MM.1S (cell line): ENCODE results near the gene ZNF516.

Experiments used
- EZH2 ChIP-seq: fragments of 300-600 bp; sonication (generic); optimal IDR thresholded peaks from 2 replicates; pipeline ENCODE3; 2017; ENCODE audit warnings: low read depth, mild to moderate bottlenecking, antibody characterized with exemption, low read length, mixed read lengths
- EZH2phosphoT487 ChIP-seq: fragments of 300-600 bp; sonication (generic); IDR thresholded peaks from 2 replicates; pipeline ENCODE4 v1.6.1; 2018; ENCODE audit warnings: antibody characterized with exemption, low read length
- TF ChIP-seq, protein P1 (sequence below): fragments of 300-600 bp; sonication (generic); IDR thresholded peaks from 2 replicates; pipeline ENCODE4 v1.5.1; 2016; ENCODE audit warnings: antibody characterized with exemption, low read length, mixed read lengths

DNA sequence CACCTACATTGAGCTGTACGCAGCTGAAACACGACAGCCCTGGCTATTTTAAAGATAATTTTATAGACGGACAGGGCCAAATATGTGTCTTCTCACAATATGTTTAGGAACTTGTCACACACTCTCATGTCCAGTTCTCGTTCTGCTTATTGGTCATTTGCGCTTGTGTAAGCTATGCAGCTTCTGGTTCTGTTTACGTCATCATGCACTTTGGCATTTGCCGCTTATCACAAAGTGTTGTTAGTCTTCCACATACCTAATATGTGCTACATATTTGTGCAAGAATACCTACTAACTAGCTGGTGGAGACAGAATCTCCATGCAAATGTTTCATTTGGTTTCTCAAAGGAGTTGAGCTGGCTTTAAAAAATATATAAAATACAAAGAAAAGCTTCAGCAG, 7.5 kb upstream of the ZNF516 start:
- no peak for TF ChIP-seq EZH2
- TF ChIP-seq, protein P1, sequence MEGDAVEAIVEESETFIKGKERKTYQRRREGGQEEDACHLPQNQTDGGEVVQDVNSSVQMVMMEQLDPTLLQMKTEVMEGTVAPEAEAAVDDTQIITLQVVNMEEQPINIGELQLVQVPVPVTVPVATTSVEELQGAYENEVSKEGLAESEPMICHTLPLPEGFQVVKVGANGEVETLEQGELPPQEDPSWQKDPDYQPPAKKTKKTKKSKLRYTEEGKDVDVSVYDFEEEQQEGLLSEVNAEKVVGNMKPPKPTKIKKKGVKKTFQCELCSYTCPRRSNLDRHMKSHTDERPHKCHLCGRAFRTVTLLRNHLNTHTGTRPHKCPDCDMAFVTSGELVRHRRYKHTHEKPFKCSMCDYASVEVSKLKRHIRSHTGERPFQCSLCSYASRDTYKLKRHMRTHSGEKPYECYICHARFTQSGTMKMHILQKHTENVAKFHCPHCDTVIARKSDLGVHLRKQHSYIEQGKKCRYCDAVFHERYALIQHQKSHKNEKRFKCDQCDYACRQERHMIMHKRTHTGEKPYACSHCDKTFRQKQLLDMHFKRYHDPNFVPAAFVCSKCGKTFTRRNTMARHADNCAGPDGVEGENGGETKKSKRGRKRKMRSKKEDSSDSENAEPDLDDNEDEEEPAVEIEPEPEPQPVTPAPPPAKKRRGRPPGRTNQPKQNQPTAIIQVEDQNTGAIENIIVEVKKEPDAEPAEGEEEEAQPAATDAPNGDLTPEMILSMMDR: no peak
- TF ChIP-seq EZH2phosphoT487: no peak
